ENCODE measurements around the gene KCNC1. TPM values are rescaled to one million over a fixed set of nuclear protein-coding genes. Genes with fewer than 3 reads are reported as not detected.

Gene KCNC1
- polyA plus RNA-seq, 2 of the 4 experiments (the other 2 are of a cell fraction): 0.08 TPM; not detected in 1

DNA sequence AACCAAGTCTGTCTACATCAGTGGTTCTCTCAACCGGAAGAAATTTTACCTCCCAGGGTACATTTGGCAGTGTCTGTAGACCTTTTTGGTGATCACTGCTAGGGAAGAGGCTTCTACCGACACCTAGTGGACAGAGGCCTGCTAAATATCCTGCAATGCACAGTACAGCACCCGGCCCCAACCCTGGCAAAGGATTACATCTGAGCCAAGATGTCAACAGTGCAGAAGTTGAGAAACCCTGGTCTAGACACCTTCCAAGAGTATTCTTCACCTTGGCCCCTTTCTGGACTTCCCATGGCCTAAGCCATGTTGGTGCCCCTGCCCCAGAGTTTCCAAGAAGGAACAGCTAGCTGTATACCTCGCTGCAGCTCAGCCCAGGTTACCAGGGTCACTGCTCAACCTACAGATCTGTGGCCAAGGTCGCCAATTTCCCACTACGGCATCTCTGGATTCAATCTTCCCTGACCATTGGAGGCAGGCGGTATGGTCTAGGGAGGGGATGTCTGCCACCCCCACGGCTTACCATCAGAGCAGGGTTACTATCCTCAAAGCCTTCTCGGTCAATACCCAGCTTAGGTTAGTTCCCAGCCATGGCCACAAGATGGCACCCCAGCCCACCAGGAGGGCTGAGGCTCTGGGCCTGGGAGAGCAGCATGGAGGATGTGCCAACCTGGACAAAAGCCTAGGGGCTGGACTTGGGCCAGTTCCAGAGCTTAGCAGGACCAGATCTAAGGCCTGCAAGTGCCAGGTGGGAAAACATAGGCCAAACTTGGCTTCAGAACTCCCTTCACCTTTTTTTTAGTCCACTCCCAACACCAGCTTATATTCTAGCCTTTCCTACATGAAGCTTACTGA lies 3.7 kb upstream of the KCNC1 start:
- DNase-seq (ENCODE audit: low read depth in 1 of 2, low spot score in 1 of 2): peak; percentile 79 to 91
- Histone ChIP-seq H3K27ac (no peak overlapping the region), H3K4me3 (no peak overlapping the region), H3K4me2 (no peak overlapping the region), H3K4me1 (no peaks in the 10 kb centered on the region; the same call in 2 of the 3 replicates), H3K9me3 (no peaks in the 10 kb centered on the region)
- ChIA-PET CTCF (interaction anchor here (0.5 to 7.1 kb wide), 80 partner anchors 12 to 870 kb away, joined by 3 to 403 read pairs (median 4); partner anchors contain the start of genes MYOD1, SAAL1 and SERGEF), POLR2A (interaction anchor here (1.4 kb wide), 1 partner anchor 248 kb away, joined by 6 read pairs; no protein-coding TSS in a partner anchor)
- peak; percentile 82 to 93 for ATAC-seq
- 14% methylated on average over 9 of the region's 9 CpGs for WGBS (ENCODE audit: missing lambda C conversion rate)
- TF ChIP-seq RARB (CRISPR knock-in tag; IDR thresholded peaks at IDR 0.05) (no peak), POLR2AphosphoS2 (conservative IDR thresholded peaks at IDR 0.05; ENCODE audit: low read length) (no peak), MYC (IDR thresholded peaks at IDR 0.05; ENCODE audit: borderline replicate concordance, low read length) (no peak), FOXS1 (CRISPR knock-in tag; IDR thresholded peaks at IDR 0.05) (no peak), SMC3 (IDR thresholded peaks at IDR 0.05) (peak; percentile 63), KDM5A (IDR thresholded peaks at IDR 0.05) (no peak), HEYL (CRISPR knock-in tag; IDR thresholded peaks at IDR 0.05) (no peak), RAD21 (conservative IDR thresholded peaks at IDR 0.05 in 1 of 2, IDR thresholded peaks at IDR 0.05 in 1 of 2) (peak; percentile 84 to 93), ZC3H11A (IDR thresholded peaks at IDR 0.05) (no peak), EHMT2 (IDR thresholded peaks at IDR 0.05; ENCODE audit: low read depth) (no peak), CBX2 (IDR thresholded peaks at IDR 0.05; ENCODE audit: borderline replicate concordance, low read depth) (no peak), JUN (IDR thresholded peaks at IDR 0.05) (no peak), EP300 (IDR thresholded peaks at IDR 0.05) (no peak)
- TF ChIP-seq, protein P1, sequence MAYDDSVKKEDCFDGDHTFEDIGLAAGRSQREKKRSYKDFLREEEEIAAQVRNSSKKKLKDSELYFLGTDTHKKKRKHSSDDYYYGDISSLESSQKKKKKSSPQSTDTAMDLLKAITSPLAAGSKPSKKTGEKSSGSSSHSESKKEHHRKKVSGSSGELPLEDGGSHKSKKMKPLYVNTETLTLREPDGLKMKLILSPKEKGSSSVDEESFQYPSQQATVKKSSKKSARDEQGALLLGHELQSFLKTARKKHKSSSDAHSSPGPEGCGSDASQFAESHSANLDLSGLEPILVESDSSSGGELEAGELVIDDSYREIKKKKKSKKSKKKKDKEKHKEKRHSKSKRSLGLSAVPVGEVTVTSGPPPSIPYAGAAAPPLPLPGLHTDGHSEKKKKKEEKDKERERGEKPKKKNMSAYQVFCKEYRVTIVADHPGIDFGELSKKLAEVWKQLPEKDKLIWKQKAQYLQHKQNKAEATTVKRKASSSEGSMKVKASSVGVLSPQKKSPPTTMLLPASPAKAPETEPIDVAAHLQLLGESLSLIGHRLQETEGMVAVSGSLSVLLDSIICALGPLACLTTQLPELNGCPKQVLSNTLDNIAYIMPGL (CRISPR knock-in tag; IDR thresholded peaks at IDR 0.05; ENCODE audit: borderline replicate concordance): no peak
- TF ChIP-seq, protein P2, sequence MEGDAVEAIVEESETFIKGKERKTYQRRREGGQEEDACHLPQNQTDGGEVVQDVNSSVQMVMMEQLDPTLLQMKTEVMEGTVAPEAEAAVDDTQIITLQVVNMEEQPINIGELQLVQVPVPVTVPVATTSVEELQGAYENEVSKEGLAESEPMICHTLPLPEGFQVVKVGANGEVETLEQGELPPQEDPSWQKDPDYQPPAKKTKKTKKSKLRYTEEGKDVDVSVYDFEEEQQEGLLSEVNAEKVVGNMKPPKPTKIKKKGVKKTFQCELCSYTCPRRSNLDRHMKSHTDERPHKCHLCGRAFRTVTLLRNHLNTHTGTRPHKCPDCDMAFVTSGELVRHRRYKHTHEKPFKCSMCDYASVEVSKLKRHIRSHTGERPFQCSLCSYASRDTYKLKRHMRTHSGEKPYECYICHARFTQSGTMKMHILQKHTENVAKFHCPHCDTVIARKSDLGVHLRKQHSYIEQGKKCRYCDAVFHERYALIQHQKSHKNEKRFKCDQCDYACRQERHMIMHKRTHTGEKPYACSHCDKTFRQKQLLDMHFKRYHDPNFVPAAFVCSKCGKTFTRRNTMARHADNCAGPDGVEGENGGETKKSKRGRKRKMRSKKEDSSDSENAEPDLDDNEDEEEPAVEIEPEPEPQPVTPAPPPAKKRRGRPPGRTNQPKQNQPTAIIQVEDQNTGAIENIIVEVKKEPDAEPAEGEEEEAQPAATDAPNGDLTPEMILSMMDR (IDR thresholded peaks at IDR 0.05): peak; percentile 77
- TF ChIP-seq, protein P3, sequence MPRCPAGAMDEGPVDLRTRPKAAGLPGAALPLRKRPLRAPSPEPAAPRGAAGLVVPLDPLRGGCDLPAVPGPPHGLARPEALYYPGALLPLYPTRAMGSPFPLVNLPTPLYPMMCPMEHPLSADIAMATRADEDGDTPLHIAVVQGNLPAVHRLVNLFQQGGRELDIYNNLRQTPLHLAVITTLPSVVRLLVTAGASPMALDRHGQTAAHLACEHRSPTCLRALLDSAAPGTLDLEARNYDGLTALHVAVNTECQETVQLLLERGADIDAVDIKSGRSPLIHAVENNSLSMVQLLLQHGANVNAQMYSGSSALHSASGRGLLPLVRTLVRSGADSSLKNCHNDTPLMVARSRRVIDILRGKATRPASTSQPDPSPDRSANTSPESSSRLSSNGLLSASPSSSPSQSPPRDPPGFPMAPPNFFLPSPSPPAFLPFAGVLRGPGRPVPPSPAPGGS (IDR thresholded peaks at IDR 0.05): no peak
- no peak for FAIRE-seq

DNA sequence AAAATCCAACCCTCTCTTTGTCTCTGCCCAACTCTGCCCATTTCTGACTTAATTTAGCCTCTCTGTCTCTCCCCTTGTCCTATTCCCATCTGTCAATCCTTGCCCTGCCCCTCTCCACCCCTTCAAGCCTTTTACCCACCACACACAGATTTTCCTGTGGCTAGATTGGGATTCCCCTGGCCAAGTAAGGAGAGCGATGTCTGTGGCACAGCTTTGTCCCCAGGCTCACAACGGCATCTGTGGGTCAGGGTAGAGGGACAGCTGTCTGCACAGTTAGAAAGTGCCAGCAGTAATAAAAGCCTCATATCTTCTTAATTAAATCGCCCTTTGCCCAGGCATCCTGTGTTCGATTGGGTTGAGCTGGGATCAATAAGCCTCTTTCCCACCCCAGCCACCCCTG lies 1.3 kb upstream of the KCNC1 start:
- DNase-seq (ENCODE audit: low read depth in 1 of 2, low spot score in 1 of 2): no peak
- no peaks in the 10 kb centered on the region for H3K9me3 ChIP-seq
- H3K4me3 ChIP-seq: no peak overlapping the region
- H3K27ac ChIP-seq: no peak overlapping the region
- TF ChIP-seq ZSCAN20 (CRISPR knock-in tag; IDR thresholded peaks at IDR 0.05) (no peak), MAFK (IDR thresholded peaks at IDR 0.05; ENCODE audit: partially characterized antibody) (no peak), FOXS1 (CRISPR knock-in tag; IDR thresholded peaks at IDR 0.05) (no peak), MAZ (IDR thresholded peaks at IDR 0.05; ENCODE audit: borderline replicate concordance, low read depth, low read length) (no peak), MYC (IDR thresholded peaks at IDR 0.05; ENCODE audit: borderline replicate concordance, low read length) (no peak), RNF2 (IDR thresholded peaks at IDR 0.05; ENCODE audit: borderline replicate concordance, low read depth) (no peak), BHLHE40 (IDR thresholded peaks at IDR 0.05; ENCODE audit: low read depth, low read length) (no peak), SMC3 (IDR thresholded peaks at IDR 0.05) (no peak), JUNB (IDR thresholded peaks at IDR 0.05) (no peak), TFCP2L1 (CRISPR knock-in tag; IDR thresholded peaks at IDR 0.05) (no peak), KDM1A (IDR thresholded peaks at IDR 0.05; ENCODE audit: low read depth) (no peak), EP300 (IDR thresholded peaks at IDR 0.05) (no peak), HDAC2 (IDR thresholded peaks at IDR 0.05) (no peak)
- TF ChIP-seq, protein P2 (IDR thresholded peaks at IDR 0.05): no peak
- TF ChIP-seq, protein P4, sequence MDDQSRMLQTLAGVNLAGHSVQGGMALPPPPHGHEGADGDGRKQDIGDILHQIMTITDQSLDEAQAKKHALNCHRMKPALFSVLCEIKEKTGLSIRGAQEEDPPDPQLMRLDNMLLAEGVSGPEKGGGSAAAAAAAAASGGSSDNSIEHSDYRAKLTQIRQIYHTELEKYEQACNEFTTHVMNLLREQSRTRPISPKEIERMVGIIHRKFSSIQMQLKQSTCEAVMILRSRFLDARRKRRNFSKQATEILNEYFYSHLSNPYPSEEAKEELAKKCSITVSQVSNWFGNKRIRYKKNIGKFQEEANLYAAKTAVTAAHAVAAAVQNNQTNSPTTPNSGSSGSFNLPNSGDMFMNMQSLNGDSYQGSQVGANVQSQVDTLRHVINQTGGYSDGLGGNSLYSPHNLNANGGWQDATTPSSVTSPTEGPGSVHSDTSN (IDR thresholded peaks at IDR 0.05): no peak
- ChIA-PET POLR2A (no interaction called here), CTCF (interaction anchor here (0.9 to 7.1 kb wide), 8 partner anchors 10 to 1025 kb away, joined by 3 to 403 read pairs (median 37); partner anchors contain the start of gene MYOD1)
- 39% methylated on average over 4 of the region's 4 CpGs for WGBS (ENCODE audit: missing lambda C conversion rate)
- FAIRE-seq: no peak
- no peaks in the 10 kb centered on the region; the same call in 2 of the 3 replicates for H3K4me1 ChIP-seq
- H3K4me2 ChIP-seq: no peak overlapping the region
- ATAC-seq: no peak

Data from A549 (cell line).